PC-3 (cell line): ENCODE measurements around the gene PCDHB4. TPM values are rescaled to one million over a fixed set of nuclear protein-coding genes. Genes with fewer than 3 reads are reported as not detected.
"Not testable (repeated sequence)": the region's sequence is repeated elsewhere in the genome, so short reads cannot be mapped to it uniquely, and the experiment has no call there.

Experiments used
- ATAC-seq: fragments of 200-7000 bp; cut with Tn5 transposase; 2 replicates; pipeline ENCODE4 v1.9.1; 2020; ENCODE audit warnings: mild to moderate bottlenecking, moderate library complexity
- BruUV-seq: library from RNA; stranded (reverse); fragments of 400-500 nt; replicated peaks from 2 replicates; lab custom pipeline; 2021; lab: Mats Ljungman, UMichigan
- CTCF ChIA-PET: fragments of 300-600 bp; sonication (Branson Sonifier 250); formaldehyde crosslinking; loops from one replicate; lab custom pipeline; 2022; ENCODE audit warnings: antibody characterized with exemption; lab: Charles Lee
- POLR2A ChIA-PET: fragments of 300-600 bp; sonication (Branson Sonifier 250); formaldehyde crosslinking; loops from one replicate; lab custom pipeline; 2022; ENCODE audit warnings: antibody characterized with exemption; ENCODE audit not compliant: unreplicated experiment; lab: Charles Lee
- DNase-seq: peaks from one replicate; pipeline ENCODE4 v3.0.0-alpha.2; 2015
- H2AFZ ChIP-seq: fragments of 300-600 bp; sonication (generic); 2 replicates; pipeline ENCODE4 v1.6.0; 2016; ENCODE audit warnings: antibody characterized with exemption, low read length
- H3F3A ChIP-seq: fragments of 300-600 bp; sonication (generic); one replicate; pipeline ENCODE4 v1.6.0; 2017; ENCODE audit warnings: antibody characterized with exemption, low read length, control low read depth, mild to moderate bottlenecking; ENCODE audit not compliant: unreplicated experiment
- H3K27ac ChIP-seq: fragments of 300-600 bp; sonication (generic); 2 replicates; pipeline ENCODE4 v1.5.1; 2016; ENCODE audit warnings: mild to moderate bottlenecking, low read length
- H3K27me3 ChIP-seq: fragments of 300-600 bp; sonication (generic); 2 replicates; pipeline ENCODE4 v1.6.1; 2016; ENCODE audit warnings: low read length, mixed read lengths
- H3K36me3 ChIP-seq: fragments of 300-600 bp; sonication (generic); 2 replicates; pipeline ENCODE4 v1.6.1; 2016; ENCODE audit warnings: low read depth, mixed run types, low read length, mixed read lengths
- H3K4me1 ChIP-seq: fragments of 300-600 bp; sonication (generic); 2 replicates; pipeline ENCODE4 v1.5.1; 2016; ENCODE audit warnings: low read length; ENCODE audit not compliant: insufficient read depth
- H3K4me2 ChIP-seq: fragments of 300-600 bp; sonication (generic); 2 replicates; pipeline ENCODE4 v1.6.0; 2016; ENCODE audit warnings: low read length
- H3K4me3 ChIP-seq: fragments of 300-600 bp; sonication (generic); 2 replicates; pipeline ENCODE4 v1.5.1; 2016; ENCODE audit warnings: mild to moderate bottlenecking, low read length, mixed read lengths
- H3K79me2 ChIP-seq: fragments of 300-600 bp; sonication (generic); 2 replicates; pipeline ENCODE4 v1.6.1; 2017; ENCODE audit warnings: low read length, mixed read lengths
- H3K9ac ChIP-seq: fragments of 300-600 bp; sonication (generic); 2 replicates; pipeline ENCODE4 v1.6.0; 2016; ENCODE audit warnings: mild to moderate bottlenecking, low read length
- H3K9me2 ChIP-seq: fragments of 300-600 bp; sonication (generic); replicated peaks from 2 replicates; pipeline ENCODE4 v1.6.1; 2016; ENCODE audit warnings: mixed run types, low read length, mixed read lengths
- H3K9me3 ChIP-seq: fragments of 300-600 bp; sonication (generic); 2 replicates; pipeline ENCODE4 v1.6.1; 2016; ENCODE audit warnings: low read length, mixed read lengths
- H4K20me1 ChIP-seq: fragments of 300-600 bp; sonication (generic); 2 replicates; pipeline ENCODE4 v1.6.1; 2016; ENCODE audit warnings: low read length, mixed read lengths
- EZH2 ChIP-seq: fragments of 300-600 bp; sonication (generic); IDR thresholded peaks from one replicate; pipeline ENCODE4 v1.6.1; 2017; ENCODE audit warnings: antibody characterized with exemption, mild to moderate bottlenecking, low read length; ENCODE audit not compliant: unreplicated experiment
- EZH2phosphoT487 ChIP-seq: fragments of 300-600 bp; sonication (generic); IDR thresholded peaks from 2 replicates; pipeline ENCODE4 v1.6.1; 2018; ENCODE audit warnings: mild to moderate bottlenecking, antibody characterized with exemption, low read length, borderline replicate concordance
- intact Hi-C: fragments of 100-400 bp; cut with micrococcal nuclease; formaldehyde crosslinking; loops from 2 replicates; pipeline ENCODE4 v1.9.0; 2023
- total RNA-seq: library from RNA; depleted of rRNA; stranded (reverse); fragments of >200 nt; gene quantifications from 2 replicates; pipeline ENCODE4 v1.2.3, GENCODE V29; 2014
- TF ChIP-seq, protein P1 (sequence below): fragments of 300-600 bp; sonication (generic); conservative IDR thresholded peaks from 2 replicates; pipeline ENCODE4 v1.5.1; 2017; ENCODE audit warnings: antibody characterized with exemption, low read depth, mild to moderate bottlenecking, low read length

PCDHB4 gene
- total RNA-seq, 1 experiment from 2014 or later, result 0.07 TPM

- TF ChIP-seq EZH2phosphoT487 (no peak), EZH2 (no peak)
- TF ChIP-seq, protein P1, sequence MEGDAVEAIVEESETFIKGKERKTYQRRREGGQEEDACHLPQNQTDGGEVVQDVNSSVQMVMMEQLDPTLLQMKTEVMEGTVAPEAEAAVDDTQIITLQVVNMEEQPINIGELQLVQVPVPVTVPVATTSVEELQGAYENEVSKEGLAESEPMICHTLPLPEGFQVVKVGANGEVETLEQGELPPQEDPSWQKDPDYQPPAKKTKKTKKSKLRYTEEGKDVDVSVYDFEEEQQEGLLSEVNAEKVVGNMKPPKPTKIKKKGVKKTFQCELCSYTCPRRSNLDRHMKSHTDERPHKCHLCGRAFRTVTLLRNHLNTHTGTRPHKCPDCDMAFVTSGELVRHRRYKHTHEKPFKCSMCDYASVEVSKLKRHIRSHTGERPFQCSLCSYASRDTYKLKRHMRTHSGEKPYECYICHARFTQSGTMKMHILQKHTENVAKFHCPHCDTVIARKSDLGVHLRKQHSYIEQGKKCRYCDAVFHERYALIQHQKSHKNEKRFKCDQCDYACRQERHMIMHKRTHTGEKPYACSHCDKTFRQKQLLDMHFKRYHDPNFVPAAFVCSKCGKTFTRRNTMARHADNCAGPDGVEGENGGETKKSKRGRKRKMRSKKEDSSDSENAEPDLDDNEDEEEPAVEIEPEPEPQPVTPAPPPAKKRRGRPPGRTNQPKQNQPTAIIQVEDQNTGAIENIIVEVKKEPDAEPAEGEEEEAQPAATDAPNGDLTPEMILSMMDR, result no peak
- ChIA-PET POLR2A (no interaction called here), CTCF (no interaction called here)
- Histone ChIP-seq H3K27ac (no peak overlapping the region), H3K79me2 (no peaks in the 10 kb centered on the region), H3K9ac (no peak overlapping the region), H3K27me3 (no peaks in the 10 kb centered on the region), H3K9me3 (no peaks in the 10 kb centered on the region), H3K36me3 (no peaks in the 10 kb centered on the region), H3K4me3 (no peak overlapping the region), H3K4me1 (no peaks in the 10 kb centered on the region), H3K4me2 (no peak overlapping the region), H3K9me2 (no peaks in the 10 kb centered on the region), H3F3A (no peaks in the 10 kb centered on the region), H4K20me1 (no peaks in the 10 kb centered on the region), H2AFZ (no peak overlapping the region)
- BruUV-seq, result no TSS peak
- no peak; the same call in 1 of the 2 replicates for ATAC-seq
- intact Hi-C loops, result no loop called here
- peak; percentile 1 for DNase-seq
Observed at GRCh38 chr5:141127305-141127704, 5.7 kb downstream of the PCDHB4 start.

GRCh38 chr5:141135030-141135717 lies 13.6 kb downstream of the PCDHB4 start, which contains the start of gene PCDHB5:
PCDHB5 (plus strand) TSS chr5:141135206; CDS start chr5:141135435, 229 bp downstream.
- POLR2A ChIA-PET, result no interaction called here
- intact Hi-C loops, result no loop called here
- H3K4me2 ChIP-seq, result no peak within 1 kb of the TSS
- no peaks in the 10 kb centered on the region for H4K20me1 ChIP-seq
- H3K4me1 ChIP-seq, result no peaks in the 10 kb centered on the region
- BruUV-seq, result no TSS peak
- no peak within 1 kb of the TSS for H3K4me3 ChIP-seq
- H3K9ac ChIP-seq, result no peak within 1 kb of the TSS
- no peak within 1 kb of the TSS for H2AFZ ChIP-seq
- no peaks in the 10 kb centered on the region for H3K27me3 ChIP-seq
- no peaks in the 10 kb centered on the region for H3K36me3 ChIP-seq
- H3K79me2 ChIP-seq, result no peaks in the 10 kb centered on the region
- H3K9me2 ChIP-seq, result no peaks in the 10 kb centered on the region
- no peak within 1 kb of the TSS for H3K27ac ChIP-seq
- H3K9me3 ChIP-seq, result no peaks in the 10 kb centered on the region
- no peaks in the 10 kb centered on the region for H3F3A ChIP-seq
- ATAC-seq, result no peak
- TF ChIP-seq, protein P1, result peak; percentile 25; the same call in 1 of the 2 replicates
- TF ChIP-seq EZH2phosphoT487 (no peak), EZH2 (no peak)
- CTCF ChIA-PET, result no interaction called here
- DNase-seq, result no peak

DNA sequence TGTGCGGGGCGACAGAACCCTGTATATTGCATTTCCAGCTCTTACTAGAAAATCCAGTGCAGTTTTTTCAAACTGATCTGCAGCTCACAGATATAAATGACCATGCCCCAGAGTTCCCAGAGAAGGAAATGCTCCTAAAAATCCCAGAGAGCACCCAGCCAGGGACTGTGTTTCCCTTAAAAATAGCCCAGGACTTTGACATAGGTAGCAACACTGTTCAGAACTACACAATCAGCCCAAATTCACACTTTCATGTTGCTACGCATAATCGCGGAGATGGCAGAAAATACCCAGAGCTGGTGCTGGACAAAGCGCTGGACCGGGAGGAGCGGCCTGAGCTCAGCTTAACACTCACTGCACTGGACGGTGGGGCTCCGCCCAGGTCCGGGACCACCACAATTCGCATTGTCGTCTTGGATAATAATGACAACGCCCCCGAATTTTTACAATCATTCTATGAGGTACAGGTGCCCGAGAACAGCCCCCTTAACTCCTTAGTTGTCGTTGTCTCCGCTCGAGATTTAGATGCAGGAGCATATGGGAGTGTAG lies 14.2 kb downstream of the PCDHB4 start:
- Histone ChIP-seq H3K9me3 (no peaks in the 10 kb centered on the region), H4K20me1 (no peaks in the 10 kb centered on the region), H3K9me2 (no peaks in the 10 kb centered on the region), H3K4me3 (no peak overlapping the region), H3K27me3 (no peaks in the 10 kb centered on the region), H3K27ac (no peak overlapping the region), H3K4me1 (no peaks in the 10 kb centered on the region), H3K9ac (no peak overlapping the region), H3K36me3 (no peaks in the 10 kb centered on the region), H2AFZ (no peak overlapping the region), H3K4me2 (no peak overlapping the region), H3F3A (no peaks in the 10 kb centered on the region), H3K79me2 (no peaks in the 10 kb centered on the region)
- CTCF ChIA-PET, result no interaction called here
- POLR2A ChIA-PET, result no interaction called here
- no TSS peak for BruUV-seq
- DNase-seq, result no peak
- intact Hi-C loops, result no loop called here
- TF ChIP-seq EZH2 (no peak), EZH2phosphoT487 (no peak)
- TF ChIP-seq, protein P1, result no peak
- no peak for ATAC-seq

DNA sequence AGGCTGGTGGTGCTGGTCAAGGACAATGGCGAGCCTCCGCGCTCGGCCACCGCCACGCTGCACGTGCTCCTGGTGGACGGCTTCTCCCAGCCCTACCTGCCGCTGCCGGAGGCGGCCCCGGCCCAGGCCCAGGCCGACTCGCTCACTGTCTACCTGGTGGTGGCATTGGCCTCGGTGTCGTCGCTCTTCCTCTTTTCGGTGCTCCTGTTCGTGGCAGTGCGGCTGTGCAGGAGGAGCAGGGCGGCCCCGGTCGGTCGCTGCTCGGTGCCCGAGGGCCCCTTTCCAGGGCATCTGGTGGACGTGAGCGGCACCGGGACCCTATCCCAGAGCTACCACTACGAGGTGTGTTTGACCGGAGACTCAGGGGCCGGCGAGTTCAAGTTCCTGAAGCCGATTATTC lies 15.7 kb downstream of the PCDHB4 start:
- CTCF ChIA-PET, result not testable (repeated sequence)

More for the DNA sequence above, 15.7 kb downstream of the PCDHB4 start:
- BruUV-seq, intact Hi-C loops, H3K9ac ChIP-seq, H3K4me3 ChIP-seq, DNase-seq, H3K9me2 ChIP-seq, H3K79me2 ChIP-seq, H3K27ac ChIP-seq, H3K27me3 ChIP-seq, ATAC-seq, H3K9me3 ChIP-seq, H4K20me1 ChIP-seq, H3F3A ChIP-seq, H2AFZ ChIP-seq, H3K4me2 ChIP-seq, H3K36me3 ChIP-seq, POLR2A ChIA-PET, H3K4me1 ChIP-seq: not testable (repeated sequence)
